Nephron progenitor cell (in vitro differentiated cells): ENCODE measurements around the gene SLC11A1.
A peak's percentile ranks its signal among the peaks of the same experiment; 100 is the strongest.

Source experiments
- DNase-seq: peaks from one replicate; pipeline ENCODE4 v3.0.0; 2021
- H3K27ac Mint-ChIP-seq: 2 replicates; pipeline ENCODE4 v1.8.0; 2021; ENCODE audit warnings: mild to moderate bottlenecking, moderate library complexity, mixed read lengths
- H3K27me3 Mint-ChIP-seq: 2 replicates; pipeline ENCODE4 v1.8.0; 2021; ENCODE audit warnings: mild to moderate bottlenecking, low read depth, mixed read lengths; ENCODE audit not compliant: poor library complexity
- H3K36me3 Mint-ChIP-seq: 2 replicates; pipeline ENCODE4 v1.8.0; 2021; ENCODE audit warnings: low read depth, mixed read lengths
- H3K4me1 Mint-ChIP-seq: 2 replicates; pipeline ENCODE4 v1.8.0; 2021; ENCODE audit warnings: mixed read lengths
- H3K4me3 Mint-ChIP-seq: 2 replicates; pipeline ENCODE4 v1.8.0; 2021; ENCODE audit warnings: mild to moderate bottlenecking, moderate library complexity, mixed read lengths
- H3K9me3 Mint-ChIP-seq: 2 replicates; pipeline ENCODE4 v1.8.0; 2021; ENCODE audit warnings: mild to moderate bottlenecking, moderate library complexity, mixed read lengths
- CTCF ChIP-seq: fragments of 200-600 bp; sonication (generic); IDR thresholded peaks from 2 replicates; pipeline ENCODE4 v1.5.0; 2021; ENCODE audit warnings: antibody characterized with exemption

SLC11A1 gene

GRCh38 chr2:218367415-218368149 lies 14.5 kb upstream of the SLC11A1 start:
- peaks cover 4% of the 10 kb centered on the region for H3K9me3 Mint-ChIP-seq
- peaks cover 47% of the 10 kb centered on the region for H3K4me1 Mint-ChIP-seq
- no peak overlapping the region for H3K27ac Mint-ChIP-seq
- peak overlapping the region; percentile 72 for H3K4me3 Mint-ChIP-seq
- H3K36me3 Mint-ChIP-seq = no peaks in the 10 kb centered on the region
- DNase-seq = peak; percentile 84
- TF ChIP-seq CTCF = no peak
- H3K27me3 Mint-ChIP-seq = peaks cover 15% of the 10 kb centered on the region

DNA sequence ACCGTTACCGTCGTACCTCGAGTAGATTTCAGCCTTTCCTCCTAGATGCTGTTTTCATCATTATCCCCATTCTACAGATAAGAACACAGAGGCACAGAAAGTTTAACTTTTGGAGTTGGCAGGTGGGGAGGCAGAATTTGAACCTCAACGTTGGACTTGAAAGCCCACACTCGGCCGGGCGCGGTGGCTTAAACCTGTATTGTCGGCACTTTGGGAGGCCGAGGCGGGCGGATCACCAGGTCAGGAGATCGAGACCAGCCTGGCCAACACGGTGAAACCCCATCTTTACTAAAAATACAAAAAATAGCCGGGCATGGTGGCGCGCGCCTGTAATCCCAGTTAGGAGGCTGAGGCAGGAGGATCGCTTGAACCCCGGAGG lies 13.9 kb upstream of the SLC11A1 start:
- peaks cover 17% of the 10 kb centered on the region for H3K27me3 Mint-ChIP-seq
- peak overlapping the region; percentile 72 for H3K4me3 Mint-ChIP-seq
- no peaks in the 10 kb centered on the region for H3K36me3 Mint-ChIP-seq
- no peak overlapping the region for H3K27ac Mint-ChIP-seq
- TF ChIP-seq CTCF = no peak
- peaks cover 45% of the 10 kb centered on the region for H3K4me1 Mint-ChIP-seq
- DNase-seq = no peak
- peaks cover 4% of the 10 kb centered on the region for H3K9me3 Mint-ChIP-seq

DNA sequence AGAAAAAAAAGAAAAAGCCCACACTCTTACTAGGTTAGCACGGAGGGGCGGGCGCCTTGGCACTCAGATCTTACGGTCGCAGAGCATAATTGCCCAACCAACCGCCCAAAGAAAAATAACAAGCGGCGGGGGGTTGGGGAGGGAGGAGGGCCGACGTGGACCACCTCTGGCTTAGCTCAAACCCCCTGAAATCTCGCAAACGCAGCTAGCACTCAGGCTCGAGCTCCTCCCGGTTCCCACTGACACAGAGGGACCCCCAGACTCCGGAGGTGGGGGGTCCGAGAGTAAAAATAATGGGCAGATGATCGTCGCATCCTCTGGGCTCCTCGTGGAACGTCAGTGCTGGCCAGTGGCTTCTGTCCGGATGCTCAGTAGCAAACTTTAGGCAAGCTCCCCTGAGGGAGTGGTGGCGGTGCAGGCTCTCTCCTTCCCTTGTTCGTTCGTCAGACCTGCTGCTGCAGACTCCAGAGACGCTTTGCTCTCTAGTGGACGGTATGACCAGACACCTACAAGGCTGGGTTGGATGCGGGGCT lies 13.4 kb upstream of the SLC11A1 start:
- Mint-ChIP-seq H3K4me3 (peak overlapping the region; percentile 66), H3K4me1 (peaks cover 45% of the 10 kb centered on the region), H3K36me3 (no peaks in the 10 kb centered on the region), H3K27me3 (peaks cover 17% of the 10 kb centered on the region), H3K9me3 (peaks cover 4% of the 10 kb centered on the region), H3K27ac (no peak overlapping the region)
- peak; percentile 20 for DNase-seq
- TF ChIP-seq CTCF = no peak

DNA sequence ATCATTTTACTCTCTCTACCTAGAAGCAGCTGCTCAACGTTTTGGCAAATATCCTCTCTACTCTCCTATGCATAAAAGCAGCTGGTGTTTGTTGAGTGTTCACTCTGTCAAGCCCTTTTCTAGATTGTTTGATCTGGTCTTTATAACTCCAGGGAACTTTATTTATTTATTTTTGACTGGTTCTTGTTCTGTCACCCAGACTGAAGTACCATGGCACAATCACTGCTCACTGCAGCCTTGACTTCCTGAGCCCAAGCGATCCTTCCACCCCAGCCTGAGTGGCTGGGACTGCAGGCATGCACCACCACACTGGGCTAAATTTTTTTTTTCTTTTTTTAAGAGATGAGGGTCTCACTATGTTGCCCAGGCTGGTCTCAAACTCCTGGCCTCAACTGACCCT lies 12.7 kb upstream of the SLC11A1 start:
- Mint-ChIP-seq H3K27ac (no peak overlapping the region), H3K4me3 (no peak overlapping the region), H3K27me3 (peaks cover 17% of the 10 kb centered on the region), H3K9me3 (peaks cover 4% of the 10 kb centered on the region), H3K36me3 (no peaks in the 10 kb centered on the region), H3K4me1 (peaks cover 40% of the 10 kb centered on the region)
- no peak for DNase-seq
- no peak for TF ChIP-seq CTCF

- DNase-seq = no peak
- H3K27ac Mint-ChIP-seq = no peak overlapping the region
- no peak overlapping the region for H3K4me3 Mint-ChIP-seq
- H3K9me3 Mint-ChIP-seq = peaks cover 3% of the 10 kb centered on the region
- TF ChIP-seq CTCF = no peak
- H3K27me3 Mint-ChIP-seq = peaks cover 21% of the 10 kb centered on the region
- no peaks in the 10 kb centered on the region for H3K36me3 Mint-ChIP-seq
- peaks cover 33% of the 10 kb centered on the region for H3K4me1 Mint-ChIP-seq
These were observed 11.5 kb upstream of the SLC11A1 start for GRCh38 chr2:218370410-218371063.
